Lower leg skin (tissue), 4 donors: ENCODE data around the gene SH3RF1. TPM values are rescaled to one million over a fixed set of nuclear protein-coding genes. Genes with fewer than 3 reads are reported as not detected.

Source experiments
- DNase-seq, 2 donors: peaks; one replicate each; pipeline ENCODE4 v3.0.0-alpha.2; 2019; ENCODE audit warnings: low spot score in 2 of 2
- H3K4me3 ChIP-seq: fragments of 200-600 bp; sonication (generic); 2 replicates; pipeline ENCODE4 v1.5.1; 2017; ENCODE audit warnings: mild to moderate bottlenecking, low read depth; ENCODE audit not compliant: poor library complexity, severe bottlenecking
- CTCF ChIP-seq, 3 donors: fragments of 450-650 bp; IDR thresholded peaks; one replicate each; pipeline ENCODE4 v1.5.1; 2016; ENCODE audit warnings: antibody characterized with exemption in 3 of 3, mild to moderate bottlenecking in 3 of 3, moderate library complexity in 2 of 3
- POLR2A ChIP-seq, 2 donors: fragments of 450-650 bp; IDR thresholded peaks; one replicate each; pipeline ENCODE4 v1.6.1; 2016 to 2017; ENCODE audit warnings: antibody characterized with exemption in 2 of 2, mild to moderate bottlenecking in 1 of 2, moderate library complexity in 1 of 2
- WGBS, 2 donors: methylation state at CpG; one replicate each; pipeline ENCODE4 v1.1.5; 2018; 5-methylcytosine and 5-hydroxymethylcytosine counted together
- intact Hi-C: fragments of 100-400 bp; cut with DNase I; formaldehyde crosslinking; loops from one replicate; pipeline ENCODE4 v1.15.0; 2023; ENCODE audit warnings: low total_unique reads
- total RNA-seq, 4 donors: library from RNA; depleted of rRNA; stranded (reverse); fragments of >200 nt; gene quantifications; one replicate each; pipeline ENCODE4 v1.1.0, GENCODE V29; 2016

SH3RF1 gene
- total RNA-seq, 4 donors from 2014 or later = 8.5 to 14.2 (median 12.0) TPM

- 69 to 76% methylated on average over 3 of the region's 3 CpGs for WGBS, 2 donors
- TF ChIP-seq CTCF (IDR thresholded peaks at IDR 0.05) (no peak), POLR2A (IDR thresholded peaks at IDR 0.05) (no peak)
- DNase-seq = no peak
- no peak overlapping the region for H3K4me3 ChIP-seq
- intact Hi-C loops = no loop called here
These were observed 133.8 kb downstream of the SH3RF1 start for GRCh38 chr4:169136796-169137557.

GRCh38 chr4:169136330-169136729, 134.4 kb downstream of the SH3RF1 start:
- no peak overlapping the region for H3K4me3 ChIP-seq
- DNase-seq = no peak
- intact Hi-C loops = no loop called here
- 52 to 53% methylated on average over 7 of the region's 7 CpGs for WGBS, 2 donors
- TF ChIP-seq CTCF (IDR thresholded peaks at IDR 0.05) (no peak), POLR2A (IDR thresholded peaks at IDR 0.05) (no peak)

GRCh38 chr4:169135776-169136175, 135.0 kb downstream of the SH3RF1 start:
- 40 to 47% methylated on average over 2 of the region's 2 CpGs for WGBS, 2 donors
- DNase-seq = no peak
- TF ChIP-seq CTCF (IDR thresholded peaks at IDR 0.05) = no peak
- TF ChIP-seq POLR2A (IDR thresholded peaks at IDR 0.05) = no peak
- intact Hi-C loops = no loop called here
- no peak overlapping the region for H3K4me3 ChIP-seq

GRCh38 chr4:169133932-169134331, 136.8 kb downstream of the SH3RF1 start:
- TF ChIP-seq CTCF (IDR thresholded peaks at IDR 0.05) = no peak
- no peak for TF ChIP-seq POLR2A (IDR thresholded peaks at IDR 0.05)
- peak in 1 of 2 donors; percentile 31 for DNase-seq
- no peak overlapping the region for H3K4me3 ChIP-seq
- intact Hi-C loops = no loop called here
- 43 to 49% methylated on average over 3 of the region's 3 CpGs for WGBS, 2 donors

- DNase-seq = no peak
- no peak for TF ChIP-seq CTCF (IDR thresholded peaks at IDR 0.05)
- no peak for TF ChIP-seq POLR2A (IDR thresholded peaks at IDR 0.05)
- no peak overlapping the region for H3K4me3 ChIP-seq
- WGBS, 2 donors = 81 to 82% methylated on average over 3 of the region's 3 CpGs
- intact Hi-C loops = no loop called here
These were observed 138.0 kb downstream of the SH3RF1 start for GRCh38 chr4:169132561-169133305.
